ENCODE measurements around the gene TLR7. TPM values are rescaled to one million over a fixed set of nuclear protein-coding genes. Genes with fewer than 3 reads are reported as not detected.

TLR7 gene
- total and polyA plus RNA-seq, 9 of the 15 experiments (the other 6 are each of a cell fraction or from before 2014, with no cell fraction given): 0.04 to 0.13 (median 0.07) TPM; not detected in 6

GRCh38 chrX:12920990-12921389, 54.1 kb downstream of the TLR7 start:
- CTCF ChIA-PET (ENCODE audit: low intra/inter-chr PET ratio): no interaction called here
- H3K4me2 ChIP-seq (ENCODE audit: insufficient read depth, low read length): no peak overlapping the region; the same call in 1 of the 2 replicates
- H3K36me3 ChIP-seq (ENCODE audit: control insufficient read depth, insufficient read depth, low read length): no peaks in the 10 kb centered on the region
- H3K27ac ChIP-seq (ENCODE audit: extremely low read depth, low read depth, low read length): no peak overlapping the region
- no peak overlapping the region for H3K9ac ChIP-seq (ENCODE audit: insufficient read depth in 1 of 2, low read depth in 2 of 2, low read length in 2 of 2)
- intact Hi-C loops (cut with micrococcal nuclease) (no loop called here), in situ Hi-C loops (cut with MboI) (no loop called here)
- no peaks in the 10 kb centered on the region for H3K9me3 ChIP-seq (replicated peaks; ENCODE audit: control insufficient read depth, insufficient read depth, low read depth, low read length)
- H4K20me1 ChIP-seq (replicated peaks; ENCODE audit: control insufficient read depth, insufficient read depth, low read length): no peaks in the 10 kb centered on the region
- BruUV-seq (replicated peaks): no TSS peak
- no peak overlapping the region for H2AFZ ChIP-seq (ENCODE audit: low read depth, low read length)
- POLR2A ChIA-PET: interaction anchor here (0.8 kb wide), 1 partner anchor 418 kb away, joined by 3 read pairs; no protein-coding TSS in a partner anchor
- DNase-seq (ENCODE audit: extremely low read depth in 1 of 4, low spot score in 3 of 4) (peak in 1 of 4 experiments; percentile 14), ATAC-seq (no peak), FAIRE-seq (no peak)
- 8% methylated on average over 8 of the region's 8 CpGs for WGBS (ENCODE audit: insufficient coverage, low coverage, missing lambda C conversion rate)
- H3K9me1 ChIP-seq (ENCODE audit: control insufficient read depth, insufficient read depth, low read length): no peaks in the 10 kb centered on the region
- H3K4me1 ChIP-seq (replicated peaks in 1 of 2; ENCODE audit: control insufficient read depth in 2 of 2, insufficient read depth in 2 of 2, low read length in 2 of 2): peaks cover 0 to 5% of the 10 kb centered on the region in 2 experiments; a peak in 1 of 5 replicates
- H3K79me2 ChIP-seq (ENCODE audit: control insufficient read depth, insufficient read depth, low read length): no peaks in the 10 kb centered on the region
- H3K4me3 ChIP-seq: no peak overlapping the region
- no peaks in the 10 kb centered on the region for H3K27me3 ChIP-seq (ENCODE audit: control insufficient read depth in 2 of 2, insufficient read depth in 2 of 2, low read length in 2 of 2)
- TF ChIP-seq ARID1B (IDR thresholded peaks at IDR 0.05) (peak; percentile 25; the same call in 1 of the 2 replicates), FOXM1 (IDR thresholded peaks at IDR 0.05; ENCODE audit: low read depth) (no peak), FOXM1 (CRISPR knock-in tag; IDR thresholded peaks at IDR 0.05; ENCODE audit: low read depth) (no peak), ZNF277 (CRISPR knock-in tag; IDR thresholded peaks at IDR 0.05; ENCODE audit: borderline replicate concordance) (no peak), JUND (IDR thresholded peaks at IDR 0.05; ENCODE audit: borderline replicate concordance, low read depth, low read length) (peak; percentile 72; the same call in 1 of the 2 replicates), JUND (tag; IDR thresholded peaks at IDR 0.05; ENCODE audit: borderline replicate concordance, low read depth, low read length) (peak; percentile 57; the same call in 1 of the 3 replicates), ATF3 (IDR thresholded peaks at IDR 0.05) (peak; percentile 46; the same call in 1 of the 2 replicates), ATF3 (CRISPR knock-in tag; conservative IDR thresholded peaks at IDR 0.05) (no peak), DNMT1 (IDR thresholded peaks at IDR 0.05) (no peak), MTA1 (IDR thresholded peaks at IDR 0.05; ENCODE audit: borderline replicate concordance) (no peak), ETS2 (tag; IDR thresholded peaks at IDR 0.05; ENCODE audit: borderline replicate concordance, poor library complexity, severe bottlenecking) (no peak), ZNF175 (CRISPR knock-in tag; IDR thresholded peaks at IDR 0.05; ENCODE audit: low read depth) (no peak), ZNF507 (tag; conservative IDR thresholded peaks at IDR 0.05) (no peak), NFE2 (IDR thresholded peaks at IDR 0.05; ENCODE audit: low read depth) (peak; percentile 74), NCOA2 (IDR thresholded peaks at IDR 0.05; ENCODE audit: partially characterized antibody in 2 of 2) (no peak), NR0B1 (IDR thresholded peaks at IDR 0.05; ENCODE audit: partially characterized antibody) (no peak), PRMT5 (CRISPR knock-in tag; IDR thresholded peaks at IDR 0.05) (no peak)
- TF ChIP-seq, protein P1, sequence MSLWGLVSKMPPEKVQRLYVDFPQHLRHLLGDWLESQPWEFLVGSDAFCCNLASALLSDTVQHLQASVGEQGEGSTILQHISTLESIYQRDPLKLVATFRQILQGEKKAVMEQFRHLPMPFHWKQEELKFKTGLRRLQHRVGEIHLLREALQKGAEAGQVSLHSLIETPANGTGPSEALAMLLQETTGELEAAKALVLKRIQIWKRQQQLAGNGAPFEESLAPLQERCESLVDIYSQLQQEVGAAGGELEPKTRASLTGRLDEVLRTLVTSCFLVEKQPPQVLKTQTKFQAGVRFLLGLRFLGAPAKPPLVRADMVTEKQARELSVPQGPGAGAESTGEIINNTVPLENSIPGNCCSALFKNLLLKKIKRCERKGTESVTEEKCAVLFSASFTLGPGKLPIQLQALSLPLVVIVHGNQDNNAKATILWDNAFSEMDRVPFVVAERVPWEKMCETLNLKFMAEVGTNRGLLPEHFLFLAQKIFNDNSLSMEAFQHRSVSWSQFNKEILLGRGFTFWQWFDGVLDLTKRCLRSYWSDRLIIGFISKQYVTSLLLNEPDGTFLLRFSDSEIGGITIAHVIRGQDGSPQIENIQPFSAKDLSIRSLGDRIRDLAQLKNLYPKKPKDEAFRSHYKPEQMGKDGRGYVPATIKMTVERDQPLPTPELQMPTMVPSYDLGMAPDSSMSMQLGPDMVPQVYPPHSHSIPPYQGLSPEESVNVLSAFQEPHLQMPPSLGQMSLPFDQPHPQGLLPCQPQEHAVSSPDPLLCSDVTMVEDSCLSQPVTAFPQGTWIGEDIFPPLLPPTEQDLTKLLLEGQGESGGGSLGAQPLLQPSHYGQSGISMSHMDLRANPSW (CRISPR knock-in tag; IDR thresholded peaks at IDR 0.05): no peak
